Left kidney (tissue), 2 donors: ENCODE results near the gene ART3. TPM values are rescaled to one million over a fixed set of nuclear protein-coding genes. Genes with fewer than 3 reads are reported as not detected.

ENCODE experiments used
- DNase-seq: peaks from one replicate; pipeline ENCODE4 v3.0.0-alpha.2; 2013
- polyA plus RNA-seq: library from polyadenylated mRNA; unstranded; fragments of 120-200 nt; gene quantifications from one replicate; pipeline ENCODE4 v1.2.1, GENCODE V29; 2013; ENCODE audit not compliant: insufficient read length

The ART3 gene
- polyA plus RNA-seq, 1 donor, result 0.42 TPM

GRCh38 chr4:76067652-76068286, 6.7 kb upstream of the ART3 start:
- DNase-seq, result peak; percentile 70

DNA sequence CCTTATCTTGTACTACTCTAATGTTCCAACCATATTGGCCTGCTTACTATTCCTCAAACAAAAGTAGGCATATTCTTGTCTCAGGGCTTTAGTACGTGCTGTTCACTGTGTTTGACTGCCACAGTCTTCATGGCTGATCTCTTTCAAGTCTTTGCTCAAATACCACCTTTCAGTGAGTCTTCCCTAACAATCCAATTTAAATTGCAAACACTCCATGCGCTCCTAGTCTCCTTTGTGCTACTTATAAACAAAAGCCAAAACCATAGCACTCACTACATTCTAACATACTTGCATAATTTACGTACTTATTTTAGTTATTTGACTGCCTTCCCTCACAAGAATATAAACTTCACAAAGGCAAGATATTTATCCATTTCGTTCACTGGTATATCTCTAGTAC, 1.7 kb upstream of the ART3 start:
- no peak for DNase-seq

DNA sequence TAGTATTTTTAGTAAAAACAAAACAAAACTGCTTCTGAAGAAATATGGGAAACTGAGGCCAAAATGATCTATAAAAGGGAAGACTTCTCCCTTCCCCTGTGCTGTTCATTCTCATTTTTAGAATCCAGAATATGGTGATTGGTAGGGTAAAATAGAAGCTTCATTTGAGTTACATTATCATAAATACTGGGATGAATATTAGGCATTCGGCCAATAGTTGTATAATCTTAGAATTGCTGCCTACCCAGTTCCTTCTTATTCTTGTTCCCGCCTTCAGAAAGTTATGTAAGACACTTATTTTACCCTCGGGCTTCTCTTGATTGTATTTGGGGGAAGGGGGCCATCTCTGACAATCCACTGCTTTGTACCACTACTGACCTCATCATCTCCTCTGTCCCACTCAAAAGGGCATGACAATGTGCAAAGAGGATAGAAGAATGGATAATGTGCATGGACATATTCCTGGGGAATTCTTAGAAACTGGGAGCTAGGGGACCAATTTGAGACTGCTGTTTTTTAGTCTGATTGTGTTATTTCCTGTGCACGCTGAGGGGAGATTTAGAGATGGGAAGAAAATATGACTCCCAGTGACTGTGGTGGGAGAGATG, 588 bp downstream of the ART3 start:
- no peak for DNase-seq

GRCh38 chr4:76078033-76078613, 3.6 kb downstream of the ART3 start:
- DNase-seq, result no peak

DNA sequence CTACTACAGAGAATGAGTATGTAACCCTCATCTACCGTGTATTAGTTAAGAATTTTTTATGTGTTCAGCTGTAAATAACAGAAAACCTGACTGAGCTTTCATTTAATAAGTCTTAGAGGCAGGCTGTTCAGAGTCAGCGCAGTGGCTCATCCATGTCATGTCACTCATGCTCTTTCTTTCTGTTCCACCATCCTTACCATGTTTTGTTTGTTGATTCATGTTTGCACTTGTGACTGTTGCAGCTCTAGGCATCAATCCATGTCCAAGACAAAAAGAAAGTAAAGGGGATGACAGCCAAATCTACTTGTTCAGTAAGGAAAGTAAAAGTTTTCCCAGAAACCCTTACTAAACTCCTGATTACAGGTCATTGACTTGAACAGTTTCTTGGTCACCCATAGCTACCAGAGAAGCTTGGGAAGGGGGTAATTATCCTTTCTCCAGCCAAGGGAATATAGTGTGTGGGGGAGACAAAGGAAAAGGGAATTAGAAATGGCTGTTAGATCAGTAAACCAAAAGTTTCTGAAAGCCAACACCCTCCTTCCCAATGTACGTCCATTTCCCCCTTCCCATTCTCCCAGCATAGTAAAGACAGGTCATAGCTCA, 9.0 kb downstream of the ART3 start:
- DNase-seq, result no peak

DNA sequence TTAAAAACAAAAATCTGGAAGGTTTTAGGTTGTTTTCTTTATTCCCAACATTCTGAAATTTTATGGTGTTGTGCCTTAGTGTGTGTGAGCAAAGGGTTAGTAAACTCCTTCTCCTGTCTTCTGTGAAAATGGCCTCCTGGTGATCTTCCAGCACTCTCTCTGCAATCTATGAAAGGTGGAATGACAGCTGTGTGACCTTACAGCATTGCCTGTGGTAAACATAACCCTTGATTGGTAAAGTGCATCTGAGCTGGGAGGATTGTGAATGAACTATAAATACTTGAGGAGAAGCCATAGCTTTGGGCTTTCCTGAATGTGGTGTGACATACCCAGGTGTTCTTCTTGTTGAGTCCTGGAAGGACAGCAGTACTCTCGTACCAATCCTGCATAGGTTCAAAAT, 10.0 kb downstream of the ART3 start:
- no peak for DNase-seq

GRCh38 chr4:76087007-76087769, 12.7 kb downstream of the ART3 start:
- peak; percentile 57 for DNase-seq

DNA sequence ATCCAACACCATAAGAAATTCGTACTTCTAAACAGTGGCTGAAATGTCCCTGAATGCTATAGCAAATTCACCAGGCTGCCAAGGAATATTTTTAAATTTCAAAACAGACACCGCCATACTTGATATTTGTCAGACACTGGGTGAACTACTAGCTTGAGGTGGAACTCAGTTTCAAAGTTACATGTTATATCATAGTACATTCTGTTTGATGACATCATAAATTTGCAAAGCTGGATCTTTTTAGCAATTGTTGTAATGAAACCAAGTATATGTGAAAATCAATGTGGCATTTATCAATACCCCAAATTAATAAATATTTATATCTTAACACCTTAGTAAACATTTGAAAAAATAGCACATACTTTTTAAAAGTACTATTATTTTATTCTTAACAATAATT, 14.2 kb downstream of the ART3 start:
- DNase-seq, result no peak

- no peak for DNase-seq
These were observed 15.8 kb downstream of the ART3 start for GRCh38 chr4:76090241-76090691.

GRCh38 chr4:76091052-76091451, 16.5 kb downstream of the ART3 start:
- no peak for DNase-seq

DNA sequence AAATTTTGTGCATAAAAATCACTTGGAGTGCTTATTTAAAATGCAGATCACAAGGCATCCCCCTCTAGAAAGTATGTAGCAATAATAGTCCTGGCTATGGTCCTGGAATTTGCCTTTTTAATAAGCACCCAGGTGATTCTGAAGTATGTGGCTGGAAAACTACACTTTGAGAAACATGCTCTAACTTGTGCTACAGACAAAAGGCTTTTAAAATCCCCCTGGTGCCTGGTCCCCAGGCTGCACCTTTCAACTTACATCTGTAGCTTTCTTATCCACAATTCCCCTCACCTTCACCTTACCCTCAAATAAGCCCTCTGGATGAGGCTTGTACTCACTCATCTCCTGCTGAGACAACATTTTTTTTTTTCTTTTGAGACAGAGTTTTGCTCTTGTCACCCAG, 21.1 kb downstream of the ART3 start:
- DNase-seq, result no peak

DNA sequence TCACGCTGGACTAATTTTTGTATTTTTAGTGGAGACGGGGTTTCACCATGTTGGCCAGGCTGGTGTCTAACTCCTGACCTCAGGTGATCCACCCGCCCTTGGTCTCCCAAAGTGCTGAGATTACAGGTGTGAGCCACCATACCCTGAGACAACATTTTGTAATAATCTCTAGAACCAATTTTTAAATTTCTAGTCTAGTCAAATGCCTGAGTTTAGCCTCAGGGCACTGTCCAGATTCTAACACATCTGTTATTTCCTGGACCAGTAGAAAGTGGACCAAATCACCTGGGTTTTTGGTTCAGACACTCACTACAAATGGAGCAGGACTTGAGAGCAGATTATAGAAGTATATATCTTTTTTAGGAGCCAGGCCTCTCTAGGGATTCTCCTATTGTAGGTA, 21.6 kb downstream of the ART3 start:
- no peak for DNase-seq

DNA sequence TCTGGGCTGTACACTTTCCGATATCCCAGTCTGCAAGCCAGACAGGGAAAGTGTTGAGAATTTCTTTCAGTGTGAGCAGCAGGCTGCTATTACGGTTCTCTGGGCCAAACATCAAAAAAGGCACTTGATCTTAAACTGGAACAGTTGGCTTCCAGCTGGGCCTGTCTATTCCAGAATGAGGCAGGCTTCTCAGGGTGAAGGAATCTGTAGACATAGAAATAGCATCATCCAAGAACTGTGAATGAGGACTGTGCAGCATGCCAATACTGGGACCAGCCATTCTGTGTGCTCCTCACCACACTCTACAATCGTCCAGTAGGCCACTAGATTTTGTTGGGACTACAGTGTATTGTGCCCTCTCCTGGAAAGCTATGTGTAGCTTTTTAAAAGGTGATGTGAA, 31.1 kb downstream of the ART3 start:
- no peak for DNase-seq

DNA sequence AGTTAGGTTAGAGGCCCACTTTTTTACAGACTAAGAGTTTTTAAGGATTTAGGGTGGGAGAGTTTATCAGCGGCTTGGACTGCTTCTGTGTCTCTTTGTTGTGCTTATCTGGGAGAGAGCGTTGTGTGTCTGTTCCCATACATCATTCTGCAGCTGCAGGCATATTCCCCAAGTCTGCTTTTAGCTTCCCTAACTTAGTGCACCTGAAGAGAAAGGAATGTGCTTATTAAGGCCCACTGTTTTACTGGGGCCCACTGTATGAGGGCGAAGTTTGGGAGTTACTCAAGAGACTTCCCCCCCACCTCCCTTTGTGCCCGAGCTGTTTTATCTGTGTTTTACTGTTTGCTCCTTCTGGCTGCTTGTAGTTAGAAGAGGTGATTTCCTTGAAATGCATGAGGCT, 31.9 kb downstream of the ART3 start:
- no peak for DNase-seq

DNA sequence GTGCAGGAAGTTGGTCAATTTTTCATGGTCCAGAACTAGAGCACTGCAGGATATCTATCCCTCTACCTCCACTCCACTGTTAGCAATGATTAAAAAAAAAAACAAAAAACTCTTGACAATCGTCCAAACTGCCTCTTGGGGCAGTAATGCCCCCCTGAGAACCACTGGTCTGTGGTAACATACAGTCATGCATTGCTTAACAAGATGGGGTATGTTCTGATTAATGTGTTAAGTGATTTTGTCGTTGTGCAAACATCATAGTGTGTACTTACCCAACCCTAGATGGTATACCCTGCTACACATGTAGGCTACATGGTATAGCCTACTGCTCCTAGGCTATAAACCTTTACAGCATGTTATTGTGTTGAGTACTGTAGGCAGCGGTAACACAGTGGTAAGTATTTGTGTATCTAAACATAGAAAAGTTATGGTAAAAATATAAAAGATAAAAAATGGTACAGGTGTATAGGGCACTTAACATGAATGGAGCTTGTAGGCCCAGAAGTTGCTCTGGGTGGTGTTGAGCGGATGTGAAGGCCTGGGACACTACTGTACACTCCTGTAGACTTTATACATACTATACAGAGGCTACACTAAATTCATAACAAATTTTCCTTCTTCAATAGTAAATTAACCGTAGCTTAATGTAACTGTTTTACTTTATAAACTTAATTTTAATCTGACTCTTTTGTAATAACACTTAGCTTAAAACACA, 34.1 kb downstream of the ART3 start:
- DNase-seq, result no peak

GRCh38 chr4:76116821-76117220, 42.3 kb downstream of the ART3 start:
- no peak for DNase-seq

DNA sequence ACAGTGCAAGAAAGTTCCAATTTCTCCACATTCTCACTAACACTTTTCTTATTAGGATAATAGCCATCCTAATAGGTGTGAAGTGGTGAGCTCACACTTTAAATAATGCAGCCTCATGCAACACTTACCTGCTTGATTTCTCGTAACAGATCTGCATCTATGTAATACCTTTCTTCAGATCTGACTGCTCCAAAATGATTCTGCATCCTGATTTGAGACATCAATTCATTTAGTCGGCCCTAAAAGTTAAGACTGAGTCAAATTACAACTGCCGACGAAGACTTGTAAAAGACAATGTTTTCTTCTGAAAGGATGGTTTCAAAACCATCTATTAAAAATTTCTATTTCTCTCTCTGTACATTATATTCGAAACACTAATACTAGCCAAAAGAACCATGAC, 43.0 kb downstream of the ART3 start:
- DNase-seq, result no peak

DNA sequence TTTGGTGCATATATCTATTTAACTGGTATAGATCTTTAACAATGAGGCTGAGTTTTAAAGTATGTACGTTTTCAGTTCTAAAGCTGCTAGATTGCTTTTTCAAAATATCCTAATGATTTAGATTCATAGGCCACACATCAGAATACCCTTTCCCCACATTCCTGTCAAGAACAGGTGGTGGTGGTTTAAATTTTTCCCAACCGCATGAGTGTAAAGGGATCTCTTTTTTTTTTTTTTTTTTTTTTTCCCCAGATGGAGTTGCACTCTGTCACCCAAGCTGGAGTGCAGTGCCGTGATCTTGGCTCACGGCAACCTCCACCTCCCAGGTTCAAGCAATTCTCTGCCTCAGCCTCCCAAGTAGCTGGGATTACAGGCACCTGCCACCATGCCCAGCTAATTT, 45.7 kb downstream of the ART3 start:
- no peak for DNase-seq

GRCh38 chr4:76125816-76126215, 51.3 kb downstream of the ART3 start:
- no peak for DNase-seq

DNA sequence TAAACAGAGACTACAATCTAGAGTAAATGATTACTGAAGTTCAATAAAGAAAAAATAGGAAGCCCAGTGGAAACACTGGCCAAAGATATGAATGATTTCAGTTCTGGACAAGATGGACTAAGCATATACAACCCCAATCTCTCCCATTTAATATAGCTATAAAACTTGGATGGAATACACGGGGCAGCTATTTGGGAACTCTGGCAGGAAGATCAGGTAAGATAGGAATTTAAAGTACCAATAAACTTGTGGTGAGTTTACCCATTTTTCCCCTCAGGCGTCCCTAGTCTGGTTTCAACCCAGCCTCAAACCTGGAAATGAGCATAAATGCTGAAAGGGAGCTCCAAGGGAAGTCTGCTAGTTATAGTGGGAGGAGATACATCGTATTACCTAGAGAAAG, 53.2 kb downstream of the ART3 start:
- no peak for DNase-seq

DNA sequence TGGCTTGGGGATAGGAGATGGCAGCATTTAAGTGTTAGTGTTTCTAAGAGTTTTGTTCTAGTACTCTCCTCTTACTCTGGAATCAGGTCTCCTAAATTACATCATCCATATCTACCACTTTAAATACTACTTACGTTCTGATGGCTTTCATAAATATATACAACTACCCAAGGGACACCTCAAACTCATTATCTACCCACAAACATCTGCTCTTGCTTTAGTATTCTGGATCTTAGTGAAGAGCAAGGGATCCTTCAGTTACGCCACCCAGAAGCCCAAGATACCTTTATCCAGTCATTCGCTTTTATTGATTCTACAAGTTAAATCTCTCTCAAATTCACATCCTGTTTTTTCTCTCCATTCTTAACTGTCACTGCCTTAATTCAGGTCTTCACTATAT, 66.7 kb downstream of the ART3 start:
- no peak for DNase-seq

DNA sequence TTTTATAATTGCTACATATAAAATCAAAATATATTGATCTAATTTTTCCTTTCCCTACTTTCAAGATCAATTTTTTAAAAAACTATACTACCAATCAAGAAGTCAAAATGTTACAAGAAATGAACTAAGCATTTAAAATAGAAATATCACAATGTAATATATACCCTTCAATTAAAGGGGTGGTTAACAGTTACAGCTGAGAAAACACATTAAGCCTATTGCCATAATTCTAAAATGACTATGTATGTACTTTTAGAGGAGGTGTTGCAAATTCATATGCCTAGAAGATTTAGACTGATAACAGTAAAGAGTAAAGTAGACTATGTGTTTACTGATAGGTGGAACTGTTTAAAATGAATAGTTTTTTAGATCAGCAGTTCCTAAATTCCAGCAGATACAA, 70.0 kb downstream of the ART3 start:
- no peak for DNase-seq
